Activated CD4-positive, CD25-positive, alpha-beta regulatory T cell treated with anti-CD3 and anti-CD28 coated beads, Interleukin-2, amount 50 U/mL, for 72 hours (primary cell): ENCODE data around the gene SHC2.
"Not testable (repeated sequence)": the region's sequence is repeated elsewhere in the genome, so short reads cannot be mapped to it uniquely, and the experiment has no call there.

Experiments used
- DNase-seq: peaks from one replicate; pipeline ENCODE4 v3.0.0; 2021

Gene SHC2

DNA sequence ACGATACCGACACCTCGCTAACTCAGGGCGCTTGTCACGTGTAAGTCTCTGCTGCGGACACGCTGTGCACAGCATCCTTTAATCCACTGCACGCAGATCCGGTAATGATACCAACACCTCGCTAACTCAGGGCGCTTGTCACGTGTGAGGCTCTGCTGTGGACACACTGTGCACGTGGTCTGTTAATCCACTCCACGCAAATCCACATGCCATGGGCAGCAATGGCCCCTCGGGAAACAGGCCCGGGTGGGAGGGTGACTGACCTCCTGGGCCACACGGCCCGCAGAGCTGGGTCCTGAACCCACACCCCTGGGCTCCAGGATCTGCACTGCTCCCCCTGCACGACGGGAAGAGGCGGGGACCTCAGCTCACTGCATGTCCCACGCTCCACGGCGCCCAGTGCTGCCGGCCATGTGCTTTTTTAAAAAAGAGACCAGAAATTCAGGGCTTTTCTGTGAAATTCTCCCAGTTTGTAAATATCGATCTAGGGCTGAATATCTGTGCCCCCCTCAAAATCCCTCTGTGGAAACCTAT is 16.1 kb downstream of the SHC2 start:
- DNase-seq = no peak

DNA sequence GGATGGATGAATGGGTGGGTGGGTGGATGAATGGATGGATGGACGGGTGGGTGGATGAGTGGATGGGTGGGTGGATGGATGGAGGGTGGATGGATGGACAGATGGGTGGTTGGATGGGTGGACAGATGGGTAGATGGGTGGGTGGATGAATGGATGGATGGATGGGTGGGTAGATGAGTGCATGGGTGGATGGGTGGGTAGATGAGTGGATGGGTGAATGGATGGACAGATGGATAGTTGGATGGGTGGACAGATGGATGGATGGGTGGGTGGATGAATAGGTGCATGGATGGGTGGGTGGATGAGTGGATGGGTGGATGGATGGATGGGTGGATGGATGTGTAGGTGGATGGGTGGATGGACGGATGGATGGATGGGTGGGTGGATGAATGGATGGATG is 17.8 kb downstream of the SHC2 start:
- no peak for DNase-seq

DNA sequence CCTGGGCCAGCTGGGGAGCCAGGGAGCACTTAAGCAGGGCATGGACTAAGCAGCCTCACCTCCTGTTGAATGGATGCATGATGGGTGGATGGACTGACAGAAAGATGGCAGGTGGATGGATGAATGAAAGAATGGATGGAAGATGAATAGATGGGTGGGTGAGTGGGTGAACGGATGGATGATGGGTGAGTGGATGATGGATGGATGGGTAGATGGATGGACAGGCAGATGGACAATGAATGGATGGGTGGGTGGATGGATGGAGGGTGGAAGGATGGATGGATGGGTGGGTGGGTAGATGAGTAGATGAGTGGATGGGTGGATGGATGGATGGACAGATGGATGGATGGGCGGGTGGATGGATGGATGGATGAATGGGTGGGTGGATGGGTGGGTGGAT is 18.7 kb downstream of the SHC2 start:
- no peak for DNase-seq

DNA sequence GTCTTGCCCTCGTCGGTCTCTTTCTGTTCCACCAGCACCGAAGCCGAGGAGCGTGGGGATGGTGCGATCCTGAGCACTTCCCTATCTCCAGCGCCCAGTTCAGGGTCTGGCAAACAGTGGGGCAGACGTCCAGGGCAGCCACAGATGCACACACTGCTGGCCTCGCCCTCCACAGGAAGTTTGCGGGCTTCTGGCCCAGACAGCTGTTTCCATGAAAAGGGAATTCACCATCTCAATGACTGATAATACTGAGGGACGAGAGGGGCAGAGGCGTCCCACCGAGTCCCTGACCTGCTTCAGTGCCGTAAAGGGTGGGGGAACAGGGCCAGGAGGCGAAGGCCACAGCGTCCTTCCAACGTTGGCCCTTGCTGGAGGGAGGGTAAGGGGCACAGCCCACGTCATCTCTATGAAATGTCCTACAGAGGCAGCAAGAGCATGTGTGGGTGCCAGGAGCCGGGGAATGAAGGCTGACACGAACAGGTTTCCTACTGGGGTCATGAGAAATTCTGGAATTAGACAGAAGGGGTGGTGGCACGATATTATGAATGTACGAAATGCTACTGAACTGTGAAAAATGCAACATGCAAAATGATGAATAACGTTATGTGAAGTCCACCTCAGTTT is 19.5 kb downstream of the SHC2 start:
- no peak for DNase-seq

DNA sequence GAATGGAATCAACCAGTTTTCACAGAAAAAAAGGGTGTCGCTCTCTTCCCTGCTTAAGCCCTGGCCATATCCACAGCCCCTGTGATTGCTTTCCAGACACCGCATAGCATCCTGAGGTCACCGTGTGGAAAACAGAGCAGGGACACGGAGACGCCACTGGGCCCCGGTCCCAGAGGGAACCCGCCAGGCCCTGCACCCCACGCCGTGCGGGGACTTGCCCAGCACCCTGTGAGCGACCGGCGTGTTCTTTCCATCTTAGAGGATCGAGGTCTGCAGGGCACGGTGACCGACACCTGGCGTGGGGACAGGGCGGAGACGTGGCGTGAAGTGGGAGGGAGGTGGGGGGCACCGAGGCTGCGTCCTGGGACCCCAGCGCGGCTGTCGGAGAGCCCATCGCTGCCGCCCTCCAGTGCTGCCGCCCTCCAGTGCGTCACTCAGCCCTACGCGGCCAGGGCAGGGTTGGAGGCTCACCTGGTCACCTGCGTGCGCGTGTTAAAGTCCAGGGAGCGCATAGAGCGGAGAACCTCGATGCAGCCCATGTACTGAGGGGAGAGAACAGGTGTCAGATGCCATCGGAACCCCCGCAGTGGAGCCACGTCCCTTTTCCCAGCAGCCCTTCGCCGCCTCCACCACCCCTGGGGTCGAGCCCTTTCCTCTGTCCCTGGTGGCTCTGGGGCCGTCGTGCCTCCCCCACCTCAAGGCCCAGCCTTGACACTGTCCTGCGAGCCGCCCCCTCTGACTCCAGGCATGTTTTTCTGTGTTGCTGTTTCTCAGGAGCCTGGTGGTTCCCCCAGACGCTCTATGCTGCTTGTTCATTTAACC is 20.2 kb downstream of the SHC2 start:
- DNase-seq = no peak

DNA sequence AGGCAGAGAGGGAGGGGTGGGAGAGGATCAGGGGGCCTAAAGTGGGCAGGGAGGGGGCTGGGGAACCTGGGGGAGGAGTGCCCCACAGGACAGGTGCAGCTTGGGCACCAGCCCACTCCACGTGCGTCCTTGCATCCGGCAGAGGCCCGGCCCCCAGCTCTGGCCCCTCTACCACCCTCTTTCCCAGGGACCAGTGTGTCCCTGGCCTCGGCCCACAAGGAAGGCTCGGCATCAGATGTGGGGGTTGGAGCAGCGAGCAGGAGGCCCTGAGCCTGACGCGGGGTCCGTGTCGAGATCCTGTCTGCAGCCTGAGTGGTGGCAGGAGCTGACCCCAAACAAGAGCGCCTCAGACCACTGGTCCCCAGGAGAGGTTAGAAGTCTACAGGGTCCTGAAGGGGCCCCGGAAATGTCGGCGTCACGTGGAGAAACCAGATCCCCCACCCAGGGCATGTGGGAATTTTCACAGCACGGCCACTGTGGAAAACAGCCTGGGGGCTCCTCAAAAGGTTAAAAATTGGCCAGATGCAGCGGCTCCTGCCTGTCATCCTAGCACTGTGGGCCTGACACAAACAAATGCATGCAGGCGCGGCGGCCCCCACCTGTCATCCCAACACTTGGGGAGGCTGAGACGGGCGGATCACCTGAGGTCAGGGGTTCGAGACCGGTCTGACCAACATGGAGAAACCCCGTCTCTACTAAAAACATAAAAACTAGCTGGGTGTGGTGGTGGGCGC is 21.5 kb downstream of the SHC2 start:
- no peak for DNase-seq

DNA sequence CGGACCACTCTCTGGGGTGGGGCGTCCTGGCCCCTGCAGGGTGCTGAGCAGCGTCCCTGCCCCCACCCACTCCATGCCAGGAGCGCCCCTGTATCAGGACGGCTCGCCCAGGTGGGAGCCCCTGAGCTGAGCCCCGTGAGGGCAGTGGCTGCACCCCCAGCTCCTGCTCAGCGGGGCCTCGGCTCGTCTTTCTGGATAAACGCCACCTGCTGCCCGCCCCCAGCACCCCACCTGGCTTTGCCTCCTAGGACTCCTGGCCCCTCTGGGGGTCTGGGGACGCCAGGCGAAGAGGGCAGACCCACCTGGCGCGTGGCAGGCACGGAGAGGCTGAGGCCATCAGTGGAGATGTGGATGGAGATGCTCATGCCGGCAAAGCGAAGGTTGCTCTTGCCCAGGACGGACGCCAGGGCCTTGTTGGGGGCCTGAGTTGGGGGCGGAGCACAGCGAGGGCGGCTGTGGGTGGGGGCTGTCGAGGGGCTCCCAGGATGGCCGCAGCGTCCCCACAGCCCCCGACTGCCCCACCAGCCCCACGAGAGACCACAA is 22.3 kb downstream of the SHC2 start:
- DNase-seq = no peak

DNA sequence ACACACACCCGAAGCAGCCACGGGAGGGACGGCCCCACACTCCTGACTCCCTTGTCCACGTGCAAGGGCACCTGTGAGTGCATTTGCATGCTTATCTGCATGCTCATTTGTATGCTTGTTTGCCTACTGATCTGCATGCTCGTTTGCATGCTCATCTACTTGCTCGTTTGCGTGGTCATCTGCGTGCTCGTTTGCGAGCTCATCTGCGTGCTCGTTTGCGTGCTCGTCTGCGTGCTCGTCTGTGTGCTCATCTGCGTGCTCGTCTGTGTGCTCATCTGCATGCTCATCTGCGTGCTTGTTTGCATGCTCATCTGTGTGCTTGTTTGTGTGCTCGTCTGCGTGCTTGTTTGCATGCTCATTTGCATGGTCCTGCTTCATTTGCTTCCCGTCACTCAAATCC is 23.8 kb downstream of the SHC2 start:
- no peak for DNase-seq

DNA sequence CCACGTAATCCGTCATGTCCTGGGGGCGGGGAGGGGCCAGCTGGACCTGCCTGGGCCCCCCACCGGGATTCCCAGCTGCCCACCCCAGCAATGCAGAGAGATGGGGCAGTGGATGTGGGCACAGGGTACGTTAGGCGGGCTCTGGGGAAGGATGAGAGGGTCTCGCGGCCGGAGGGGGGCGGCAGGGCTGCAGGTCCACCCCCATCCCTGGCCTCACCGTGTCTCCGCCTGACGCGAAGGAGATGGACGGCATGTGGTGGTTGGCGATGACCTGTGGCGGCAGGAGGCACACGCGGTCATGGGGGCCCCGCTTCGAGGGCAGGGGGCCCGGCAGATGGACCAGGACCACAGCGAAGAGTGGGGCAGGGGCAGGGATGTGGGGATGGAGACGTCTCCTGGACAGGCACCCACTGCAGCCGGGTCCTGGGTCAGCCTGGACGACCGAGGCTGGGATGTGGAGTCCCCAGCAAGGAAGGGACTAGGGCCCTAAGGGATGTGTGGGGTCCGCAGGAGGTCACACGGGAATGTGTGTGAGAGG is 24.4 kb downstream of the SHC2 start:
- DNase-seq = no peak

DNA sequence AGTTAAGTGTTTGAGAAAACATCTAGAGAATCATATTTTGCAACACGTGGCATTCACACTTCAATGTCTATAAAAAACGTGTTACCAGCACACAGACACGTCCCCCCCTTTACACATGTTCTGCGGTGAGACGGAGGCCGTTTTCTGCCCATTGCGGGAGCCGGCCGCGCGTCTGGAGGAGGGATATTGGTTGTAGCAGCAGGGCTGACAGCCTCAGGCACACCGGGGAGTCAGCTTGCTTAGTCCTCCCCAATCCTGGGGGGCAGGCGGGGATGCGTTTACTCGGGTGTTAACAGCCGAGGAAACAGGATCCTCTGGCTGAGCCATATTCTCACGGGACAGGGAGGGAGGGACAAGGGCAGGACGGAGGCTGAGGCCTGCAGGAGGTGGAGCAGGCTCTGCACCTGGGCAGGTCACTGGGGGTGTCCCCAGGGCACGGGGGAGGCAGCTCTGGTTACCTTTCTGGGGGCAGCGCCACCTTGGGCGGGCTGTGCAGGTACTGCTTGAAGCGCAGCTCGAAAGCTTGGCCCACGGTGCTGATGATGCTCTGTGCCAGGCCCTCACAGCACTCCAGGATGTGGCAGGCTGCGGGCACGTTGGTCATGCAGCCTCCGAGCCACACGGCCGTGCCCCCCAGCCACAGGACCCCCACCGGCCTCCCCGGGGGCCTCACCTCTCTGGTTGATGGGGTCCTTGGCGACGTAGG is 25.0 kb downstream of the SHC2 start:
- no peak for DNase-seq

DNA sequence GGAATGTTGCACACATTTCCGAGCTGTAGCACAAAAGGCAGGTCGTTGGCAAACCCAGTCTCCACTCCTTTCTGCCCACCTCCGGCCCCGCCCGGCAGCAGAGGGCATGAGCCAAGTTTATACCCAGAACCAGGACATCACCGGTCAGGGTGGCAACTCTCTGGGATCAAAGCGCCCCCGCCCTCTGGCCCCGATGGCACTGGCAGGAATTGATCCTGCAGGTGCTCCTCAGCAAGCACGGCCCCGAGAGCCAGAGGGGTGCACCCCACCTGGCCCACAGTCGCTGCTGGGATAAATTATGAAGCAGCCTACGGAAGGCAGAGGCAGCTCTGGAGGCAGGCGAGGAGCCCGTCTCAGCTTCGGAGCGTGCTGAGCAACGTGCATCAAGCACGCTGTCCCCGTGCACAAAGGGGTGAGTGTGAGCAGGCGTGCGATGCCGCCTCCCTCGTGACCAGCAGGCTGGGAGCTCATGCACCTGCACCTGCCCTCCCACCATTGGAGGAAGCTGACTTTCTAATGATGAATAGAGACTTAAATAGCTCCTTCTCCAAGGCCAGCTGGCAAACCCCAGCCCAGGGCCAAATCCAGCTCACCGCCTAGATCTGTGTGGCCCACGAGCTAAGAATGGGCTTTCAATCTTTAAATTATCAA is 25.7 kb downstream of the SHC2 start:
- no peak for DNase-seq

DNA sequence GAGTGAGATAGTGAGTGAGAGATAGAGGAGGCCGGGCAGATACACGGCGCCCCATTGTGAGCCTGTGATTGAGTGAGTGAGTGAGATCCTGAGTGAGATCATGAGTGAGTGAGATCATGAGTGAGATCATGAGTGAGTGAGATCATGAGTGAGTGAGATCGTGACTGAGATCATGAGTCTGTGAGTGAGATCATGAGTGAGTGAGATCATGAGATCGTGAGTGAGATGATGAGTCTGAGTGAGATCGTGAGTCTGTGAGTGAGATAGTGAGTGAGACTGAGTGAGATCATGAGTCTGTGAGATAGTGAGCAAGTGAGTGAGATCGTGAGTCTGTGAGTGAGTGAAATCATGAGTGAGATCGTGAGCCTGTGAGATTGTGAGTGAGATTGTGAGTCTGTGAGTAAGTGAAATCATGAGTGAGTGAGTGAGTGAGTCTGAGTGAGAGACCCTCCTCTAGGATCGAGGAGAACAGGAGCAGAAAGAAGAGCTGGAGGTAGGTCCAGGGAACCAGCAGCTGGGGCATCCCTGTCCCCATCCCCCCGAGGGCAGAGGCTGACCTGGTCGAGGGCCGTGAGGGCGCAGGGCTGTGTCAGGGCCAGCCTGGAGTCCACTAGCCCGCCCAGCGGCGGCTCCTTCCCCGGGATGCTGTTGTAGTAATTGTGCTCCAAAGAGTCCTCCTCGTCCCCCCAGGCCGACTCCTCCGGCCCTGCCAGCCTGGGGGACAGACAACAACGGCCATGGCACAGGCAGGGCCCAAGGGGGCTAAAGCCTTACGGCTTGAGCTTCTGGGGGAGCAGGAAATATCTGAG is 26.5 kb downstream of the SHC2 start:
- no peak for DNase-seq

DNA sequence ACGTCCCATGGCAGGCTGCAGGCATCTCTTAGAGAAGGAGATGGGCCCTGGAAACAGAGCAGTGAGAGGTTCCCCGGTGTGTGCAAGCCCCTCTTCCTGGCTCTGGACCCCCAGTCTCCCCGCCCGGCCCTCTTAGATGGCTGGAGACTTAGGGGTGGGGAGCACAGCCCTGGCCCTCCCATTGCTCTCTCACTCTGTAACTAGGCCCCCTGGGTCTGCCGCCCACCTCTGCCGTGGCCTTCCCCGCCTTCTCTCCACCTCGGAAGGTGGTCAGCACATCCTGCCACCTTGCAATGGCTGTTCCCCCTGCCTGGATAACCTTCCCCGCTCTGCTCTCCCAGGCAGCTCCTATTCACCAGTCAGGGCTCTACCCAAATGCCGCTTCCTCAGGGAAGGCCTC is 30.1 kb downstream of the SHC2 start:
- DNase-seq = no peak

DNA sequence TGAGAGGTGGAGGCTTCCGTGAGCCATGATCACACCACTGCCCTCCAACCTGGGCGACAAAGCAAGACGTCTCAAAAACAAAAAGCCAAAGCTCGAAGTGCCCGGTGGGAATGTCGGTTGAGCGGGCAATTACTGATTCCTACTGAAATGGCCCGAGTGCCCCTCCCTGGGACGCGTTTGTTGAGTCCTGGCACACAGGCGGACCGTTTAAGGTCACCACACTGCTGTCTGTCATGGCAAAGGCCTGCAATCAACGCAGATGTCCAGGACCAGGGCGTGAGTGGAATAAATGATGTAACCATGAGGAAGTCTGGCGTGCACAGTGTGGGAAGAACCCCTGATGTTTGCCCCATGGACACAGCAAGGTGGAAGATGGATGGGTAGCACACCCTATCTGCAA is 32.7 kb downstream of the SHC2 start:
- DNase-seq = no peak

DNA sequence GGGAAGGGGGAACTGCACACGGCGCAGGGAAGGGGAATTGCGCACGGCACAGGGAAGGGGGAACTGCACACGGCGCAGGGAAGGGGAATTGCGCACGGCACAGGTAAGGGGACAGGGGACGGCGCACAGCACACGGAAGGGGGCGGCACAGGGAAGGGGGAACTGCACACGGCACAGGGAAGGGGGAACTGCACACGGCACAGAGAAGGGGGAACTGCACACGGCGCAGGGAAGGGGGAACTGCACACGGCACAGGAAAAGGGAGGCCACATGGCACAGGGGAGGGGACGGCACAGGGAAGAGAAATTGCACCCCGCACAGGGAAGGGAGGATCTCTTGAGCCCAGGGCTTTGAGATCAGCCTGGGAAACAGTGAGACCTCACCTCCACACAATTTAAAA is 33.2 kb downstream of the SHC2 start:
- DNase-seq = not testable (repeated sequence)

DNA sequence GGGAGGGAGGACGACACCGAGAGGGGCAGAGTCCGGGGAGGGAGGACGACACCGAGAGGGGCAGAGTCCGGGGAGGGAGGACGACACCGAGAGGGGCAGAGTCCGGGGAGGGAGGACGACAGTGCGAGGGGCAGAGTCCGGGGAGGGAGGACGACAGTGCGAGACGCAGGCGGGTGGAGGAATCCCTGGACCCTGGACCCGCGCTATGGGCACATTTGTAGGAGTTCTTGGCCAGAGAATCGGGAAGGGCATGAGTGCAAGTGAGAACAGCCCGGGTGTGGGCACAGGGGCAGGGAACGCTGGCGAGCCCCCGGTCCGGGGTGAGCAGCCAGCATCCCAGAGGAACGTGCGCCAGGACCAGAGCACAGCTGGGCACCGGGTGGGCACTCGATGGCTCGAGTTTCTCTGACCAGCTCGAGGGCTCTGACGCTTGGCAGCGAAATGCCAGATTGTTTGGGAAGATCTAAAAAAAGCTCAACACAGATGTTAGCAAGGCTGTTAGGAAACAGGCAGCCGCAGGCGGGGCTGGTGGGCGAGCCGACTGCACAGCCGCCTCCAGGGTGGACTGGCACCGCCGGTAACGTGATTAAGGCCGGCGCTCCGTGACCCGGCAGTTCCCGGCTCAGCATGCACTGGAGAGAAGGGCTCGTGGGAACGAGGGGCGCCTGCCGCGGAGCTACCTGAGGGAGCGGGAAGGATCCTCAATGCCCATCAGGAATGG is 33.9 kb downstream of the SHC2 start:
- DNase-seq = no peak

DNA sequence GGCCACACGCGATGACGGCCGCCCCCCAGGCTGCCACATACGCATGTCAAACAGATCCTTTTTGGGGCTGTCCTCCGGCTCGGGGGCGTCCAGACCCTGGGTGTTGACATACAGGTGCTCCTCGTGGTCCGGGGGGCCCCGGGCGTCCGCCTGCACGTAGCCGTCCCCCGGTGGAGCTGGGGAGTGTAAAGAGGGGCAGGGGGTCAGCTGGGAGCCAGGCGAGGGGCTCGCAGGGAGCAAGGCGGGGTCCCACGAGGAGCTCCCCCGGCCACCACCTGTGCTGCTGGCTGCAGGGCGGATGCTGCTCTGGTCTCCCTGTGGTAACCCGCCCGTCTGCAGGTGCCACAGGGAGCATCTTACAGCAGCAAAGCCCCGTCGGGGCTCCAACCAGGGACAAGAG is 35.8 kb downstream of the SHC2 start:
- DNase-seq = no peak

DNA sequence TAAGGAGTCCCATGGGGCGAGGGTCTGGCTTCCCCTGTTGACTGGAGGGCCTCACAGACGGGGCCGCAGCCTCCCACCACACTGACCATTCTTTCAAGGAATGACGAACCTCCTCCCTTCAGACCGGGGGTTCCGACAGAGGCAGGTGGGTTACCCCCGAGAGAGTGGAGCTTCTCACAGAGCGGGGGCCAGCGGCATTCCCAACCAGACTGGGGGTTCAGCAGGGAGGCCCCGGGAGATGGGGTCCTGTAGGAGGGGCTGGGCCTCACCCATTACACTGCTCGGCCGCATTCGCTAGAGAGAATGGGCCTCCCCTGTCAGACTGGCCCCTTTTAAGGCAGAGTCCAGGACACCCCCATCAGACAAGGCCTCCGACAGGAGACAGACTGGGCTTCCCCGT is 36.3 kb downstream of the SHC2 start:
- no peak for DNase-seq

DNA sequence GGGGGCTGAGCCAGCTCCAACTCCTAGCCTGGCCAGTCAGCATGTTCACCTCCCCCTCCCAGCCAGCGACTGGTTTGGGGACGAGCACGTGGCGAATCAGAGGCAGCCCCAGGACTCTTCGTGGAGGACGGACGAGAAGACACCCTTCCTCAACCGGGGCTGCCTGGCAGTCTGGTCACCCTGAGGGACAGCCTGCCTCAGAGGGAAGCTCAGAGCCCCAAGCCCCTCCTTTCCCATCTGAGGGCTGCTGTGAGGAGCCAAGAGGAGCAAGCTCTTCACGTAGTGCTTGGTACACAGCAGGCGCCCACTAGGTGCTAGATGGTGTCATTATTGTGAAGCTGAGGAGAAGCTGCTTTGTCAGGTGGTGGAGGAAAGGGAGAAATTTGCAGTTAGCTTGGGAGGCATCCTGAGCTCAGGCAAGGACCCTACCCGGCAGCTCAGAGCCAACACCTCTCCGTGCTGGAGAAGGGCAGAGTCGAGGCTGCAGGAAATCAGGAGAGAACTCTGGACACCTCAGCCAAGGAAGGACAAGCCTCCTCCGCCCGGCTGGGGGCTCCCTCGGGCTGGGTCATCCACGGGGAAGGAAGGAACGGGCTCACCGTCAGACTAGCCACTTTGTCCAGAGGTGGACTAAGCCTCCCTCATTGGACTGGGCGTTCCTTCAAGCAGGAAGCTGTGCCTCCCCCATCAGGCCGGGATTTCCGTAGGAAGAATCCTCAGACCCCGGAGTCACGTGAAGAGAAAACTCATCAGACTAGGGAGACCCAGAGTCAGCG is 37.0 kb downstream of the SHC2 start:
- DNase-seq = no peak

DNA sequence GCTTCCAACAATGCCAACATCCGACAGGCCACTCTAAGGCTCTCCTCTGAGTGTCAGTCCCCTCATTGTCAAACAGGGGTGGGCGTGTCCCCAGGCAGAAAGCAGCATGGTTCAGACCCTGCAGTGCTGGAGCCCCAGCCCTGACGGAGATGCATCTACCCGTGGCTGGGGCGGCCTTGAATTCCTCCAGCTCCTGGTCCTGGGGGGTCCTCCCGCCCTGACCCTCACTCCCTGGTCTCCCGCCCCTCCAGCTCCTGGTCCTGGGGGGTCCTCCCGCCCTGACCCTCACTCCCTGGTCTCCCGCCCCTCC is 38.0 kb downstream of the SHC2 start:
- DNase-seq = not testable (repeated sequence)
